Epithelial cell of proximal tubule (primary cell): ENCODE measurements around the gene SLC17A7. TPM values are rescaled to one million over a fixed set of nuclear protein-coding genes. Genes with fewer than 3 reads are reported as not detected.

Source experiments
- DNase-seq: peaks from one replicate; pipeline ENCODE4 v3.0.0-alpha.2; 2011; ENCODE audit warnings: low read depth
- H3K4me3 ChIP-seq: 2 replicates; pipeline ENCODE4 v1.5.1; 2011; ENCODE audit warnings: low read depth, mild to moderate bottlenecking, low read length
- total RNA-seq: library from RNA; depleted of rRNA; stranded (reverse); fragments of >200 nt; gene quantifications from 2 replicates; pipeline ENCODE4 v1.2.3, GENCODE V29; 2015
- TF ChIP-seq, protein P1 (sequence below): conservative IDR thresholded peaks from 2 replicates; pipeline ENCODE4 v1.5.1; 2012; ENCODE audit warnings: low read depth, mild to moderate bottlenecking, low read length

The SLC17A7 gene
- total RNA-seq, 1 donor from 2014 or later = not detected

DNA sequence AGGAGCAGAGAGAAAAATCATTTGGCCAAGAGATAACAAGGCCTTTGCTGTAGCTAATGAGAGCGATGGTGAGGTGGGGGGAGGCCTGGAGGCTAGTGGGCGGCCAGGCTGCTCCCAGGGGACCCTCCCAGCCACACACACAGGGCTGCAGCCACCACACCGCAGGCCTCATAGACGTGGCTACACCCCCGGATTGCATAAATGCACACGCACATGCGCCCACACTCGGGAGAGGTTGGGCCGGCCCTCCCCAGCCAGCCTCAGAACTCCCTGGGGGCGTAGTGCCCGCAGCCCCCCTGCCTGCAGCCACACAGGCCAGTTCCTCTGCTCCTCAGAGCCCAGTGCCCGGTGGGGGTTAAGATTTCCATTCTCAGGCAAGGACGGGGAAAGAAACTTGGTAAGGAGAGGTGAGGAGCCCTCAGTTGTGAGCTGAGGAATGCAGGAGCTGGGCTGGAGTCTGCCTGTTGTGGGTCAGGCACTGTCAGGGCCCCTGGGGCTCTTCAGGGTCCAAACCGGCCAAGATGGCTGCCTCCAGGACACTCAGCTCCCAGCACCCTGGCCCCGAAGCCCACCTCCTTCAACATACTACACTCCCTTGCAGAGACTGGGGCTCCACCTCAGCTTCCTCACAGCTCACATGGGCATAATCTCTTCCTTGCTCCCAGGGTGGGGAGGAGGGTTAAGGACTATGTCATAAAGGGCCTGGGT, 26.1 kb downstream of the SLC17A7 start:
- no peak overlapping the region for H3K4me3 ChIP-seq
- DNase-seq = no peak
- TF ChIP-seq, protein P1, sequence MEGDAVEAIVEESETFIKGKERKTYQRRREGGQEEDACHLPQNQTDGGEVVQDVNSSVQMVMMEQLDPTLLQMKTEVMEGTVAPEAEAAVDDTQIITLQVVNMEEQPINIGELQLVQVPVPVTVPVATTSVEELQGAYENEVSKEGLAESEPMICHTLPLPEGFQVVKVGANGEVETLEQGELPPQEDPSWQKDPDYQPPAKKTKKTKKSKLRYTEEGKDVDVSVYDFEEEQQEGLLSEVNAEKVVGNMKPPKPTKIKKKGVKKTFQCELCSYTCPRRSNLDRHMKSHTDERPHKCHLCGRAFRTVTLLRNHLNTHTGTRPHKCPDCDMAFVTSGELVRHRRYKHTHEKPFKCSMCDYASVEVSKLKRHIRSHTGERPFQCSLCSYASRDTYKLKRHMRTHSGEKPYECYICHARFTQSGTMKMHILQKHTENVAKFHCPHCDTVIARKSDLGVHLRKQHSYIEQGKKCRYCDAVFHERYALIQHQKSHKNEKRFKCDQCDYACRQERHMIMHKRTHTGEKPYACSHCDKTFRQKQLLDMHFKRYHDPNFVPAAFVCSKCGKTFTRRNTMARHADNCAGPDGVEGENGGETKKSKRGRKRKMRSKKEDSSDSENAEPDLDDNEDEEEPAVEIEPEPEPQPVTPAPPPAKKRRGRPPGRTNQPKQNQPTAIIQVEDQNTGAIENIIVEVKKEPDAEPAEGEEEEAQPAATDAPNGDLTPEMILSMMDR = no peak

DNA sequence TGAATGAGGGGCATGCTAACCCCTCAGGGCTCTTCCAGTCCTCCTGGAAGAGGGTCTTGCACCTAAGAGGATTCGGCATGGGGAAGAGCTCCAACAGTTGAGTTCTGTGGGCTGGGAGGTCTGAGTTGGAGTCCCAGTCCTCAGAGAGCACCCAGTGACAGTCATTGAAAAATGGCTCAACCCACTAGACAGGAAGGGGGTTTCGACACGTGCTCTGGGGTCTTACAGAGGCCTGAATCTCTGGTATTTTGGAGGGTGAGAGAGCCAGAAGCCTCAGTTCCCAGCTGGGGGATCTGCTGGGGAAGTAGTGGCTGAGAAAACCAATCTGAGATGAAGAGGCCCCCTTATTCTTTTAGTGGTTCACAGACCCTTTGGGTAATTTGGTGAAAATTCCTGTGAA, 27.1 kb downstream of the SLC17A7 start:
- DNase-seq = no peak
- TF ChIP-seq, protein P1 = no peak
- H3K4me3 ChIP-seq = no peak overlapping the region

DNA sequence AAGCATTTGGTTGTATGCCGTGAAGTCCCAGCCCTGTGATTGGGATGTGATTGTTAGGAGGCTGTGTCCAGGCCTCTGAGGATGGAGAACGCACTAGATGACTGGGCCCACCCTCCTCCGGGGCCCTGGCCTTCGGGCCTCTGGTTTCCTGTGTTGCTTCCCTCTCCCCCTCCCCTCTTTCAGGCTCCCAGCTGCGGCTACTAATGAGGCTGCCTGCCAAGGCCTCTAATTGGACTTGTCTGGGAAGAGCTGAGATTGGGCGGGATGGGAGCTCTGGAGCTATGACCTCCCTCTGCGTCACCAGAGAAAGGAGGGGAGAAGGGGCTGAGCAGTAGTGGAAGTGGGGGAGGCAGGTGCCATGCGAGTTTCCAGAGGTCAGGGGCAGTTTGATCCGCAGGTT, 28.0 kb downstream of the SLC17A7 start:
- H3K4me3 ChIP-seq = no peak overlapping the region
- no peak for DNase-seq
- TF ChIP-seq, protein P1 = no peak

DNA sequence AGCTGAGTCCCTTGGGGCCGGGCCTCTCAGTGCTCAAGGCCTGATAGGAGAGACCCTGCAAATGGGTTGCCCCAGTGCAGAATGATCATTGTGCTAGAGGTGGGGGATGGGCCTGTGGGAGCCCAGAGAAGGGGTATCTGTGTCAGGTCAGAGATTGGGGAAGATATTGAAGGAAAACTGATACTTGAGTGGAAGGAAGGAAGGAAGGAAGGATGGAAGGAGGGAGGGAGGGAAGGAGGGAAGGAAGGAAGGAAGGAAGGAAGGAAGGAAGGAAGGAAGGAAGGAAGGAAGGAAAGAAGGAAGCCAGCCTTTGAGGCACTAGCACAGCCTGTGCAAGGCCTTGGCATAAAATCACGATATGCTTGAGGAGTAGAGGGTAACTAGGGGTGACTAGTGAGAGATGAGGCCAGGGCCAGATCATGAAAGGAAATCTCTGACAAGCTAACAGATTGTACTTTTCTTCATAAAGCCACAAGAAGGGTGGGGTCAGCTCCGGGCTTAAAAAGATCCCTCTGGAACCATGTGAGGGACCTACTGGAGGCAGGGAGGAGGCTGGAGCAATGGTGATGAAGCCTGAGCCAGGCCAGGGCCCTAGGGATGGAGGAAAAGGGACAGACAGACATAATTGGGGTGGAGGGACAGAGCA, 29.5 kb downstream of the SLC17A7 start:
- DNase-seq = no peak
- TF ChIP-seq, protein P1 = no peak
- no peak overlapping the region for H3K4me3 ChIP-seq

- H3K4me3 ChIP-seq = no peak overlapping the region
- no peak for DNase-seq
- TF ChIP-seq, protein P1 = no peak
These were observed 31.8 kb downstream of the SLC17A7 start for GRCh38 chr19:49409441-49410029.

- no peak overlapping the region for H3K4me3 ChIP-seq
- no peak for DNase-seq
These were observed 32.4 kb downstream of the SLC17A7 start for GRCh38 chr19:49408816-49409440.

More at GRCh38 chr19:49408816-49409440, 32.4 kb downstream of the SLC17A7 start:
- TF ChIP-seq, protein P1 = no peak
